ENCODE data around the gene HNF1B. TPM values are rescaled to one million over a fixed set of nuclear protein-coding genes. Genes with fewer than 3 reads are reported as not detected.

HNF1B gene
- total RNA-seq, 2 experiments from 2014 or later: not detected

GRCh38 chr17:37691807-37692206 is 53.1 kb downstream of the HNF1B start:
- no peaks in the 10 kb centered on the region for H4K20me1 ChIP-seq (ENCODE audit: insufficient read depth, low read length)
- H3K9me3 ChIP-seq (ENCODE audit: low read length): no peaks in the 10 kb centered on the region
- ChIA-PET POLR2A (no interaction called here), CTCF (ENCODE audit: unreplicated experiment) (no interaction called here)
- DNase-seq (ENCODE audit: low spot score): no peak
- TF ChIP-seq EZH2phosphoT487 (IDR thresholded peaks at IDR 0.05; ENCODE audit: borderline replicate concordance, low read depth, low read length): no peak
- TF ChIP-seq CTCF (conservative IDR thresholded peaks at IDR 0.05; ENCODE audit: low read length): no peak
- H3K36me3 ChIP-seq (ENCODE audit: insufficient read depth, low read length): no peaks in the 10 kb centered on the region
- no peak overlapping the region for H3K4me3 ChIP-seq (ENCODE audit: low read depth, low read length, poor library complexity, severe bottlenecking)
- H2AFZ ChIP-seq (ENCODE audit: low read length): no peak overlapping the region
- no peak overlapping the region for H3K4me2 ChIP-seq (ENCODE audit: low read length)
- BruUV-seq (replicated peaks): no TSS peak
- H3K27ac ChIP-seq (ENCODE audit: low read depth, low read length, poor library complexity, severe bottlenecking): no peak overlapping the region
- no peaks in the 10 kb centered on the region for H3K9me2 ChIP-seq (ENCODE audit: insufficient read depth, low read length)
- no peaks in the 10 kb centered on the region for H3K4me1 ChIP-seq (ENCODE audit: insufficient read depth, low read length, poor library complexity, severe bottlenecking)
- no peaks in the 10 kb centered on the region for H3K79me2 ChIP-seq (ENCODE audit: insufficient read depth, low read depth, low read length)
- intact Hi-C loops (cut with micrococcal nuclease; ENCODE audit: unreplicated experiment): no loop called here

GRCh38 chr17:37689317-37689716 is 55.5 kb downstream of the HNF1B start:
- Histone ChIP-seq H3K4me1 (ENCODE audit: insufficient read depth, low read length, poor library complexity, severe bottlenecking) (no peaks in the 10 kb centered on the region), H3K36me3 (ENCODE audit: insufficient read depth, low read length) (no peaks in the 10 kb centered on the region), H3K9me2 (ENCODE audit: insufficient read depth, low read length) (no peaks in the 10 kb centered on the region), H3K9me3 (ENCODE audit: low read length) (no peaks in the 10 kb centered on the region), H4K20me1 (ENCODE audit: insufficient read depth, low read length) (no peaks in the 10 kb centered on the region), H3K4me3 (ENCODE audit: low read depth, low read length, poor library complexity, severe bottlenecking) (no peak overlapping the region), H3K79me2 (ENCODE audit: insufficient read depth, low read depth, low read length) (no peaks in the 10 kb centered on the region), H2AFZ (ENCODE audit: low read length) (no peak overlapping the region), H3K27ac (ENCODE audit: low read depth, low read length, poor library complexity, severe bottlenecking) (no peak overlapping the region), H3K4me2 (ENCODE audit: low read length) (no peak overlapping the region)
- TF ChIP-seq CTCF (conservative IDR thresholded peaks at IDR 0.05; ENCODE audit: low read length) (no peak), EZH2phosphoT487 (IDR thresholded peaks at IDR 0.05; ENCODE audit: borderline replicate concordance, low read depth, low read length) (no peak)
- DNase-seq (ENCODE audit: low spot score): no peak
- intact Hi-C loops (cut with micrococcal nuclease; ENCODE audit: unreplicated experiment): no loop called here
- ChIA-PET CTCF (ENCODE audit: unreplicated experiment) (no interaction called here), POLR2A (no interaction called here)
- BruUV-seq (replicated peaks): no TSS peak

- ChIA-PET CTCF (ENCODE audit: unreplicated experiment) (no interaction called here), POLR2A (no interaction called here)
- Histone ChIP-seq H2AFZ (ENCODE audit: low read length) (no peak overlapping the region), H4K20me1 (ENCODE audit: insufficient read depth, low read length) (no peaks in the 10 kb centered on the region), H3K4me1 (ENCODE audit: insufficient read depth, low read length, poor library complexity, severe bottlenecking) (no peaks in the 10 kb centered on the region), H3K9me2 (ENCODE audit: insufficient read depth, low read length) (no peaks in the 10 kb centered on the region), H3K79me2 (ENCODE audit: insufficient read depth, low read depth, low read length) (no peaks in the 10 kb centered on the region), H3K27ac (ENCODE audit: low read depth, low read length, poor library complexity, severe bottlenecking) (no peak overlapping the region), H3K36me3 (ENCODE audit: insufficient read depth, low read length) (no peaks in the 10 kb centered on the region), H3K4me3 (ENCODE audit: low read depth, low read length, poor library complexity, severe bottlenecking) (no peak overlapping the region), H3K9me3 (ENCODE audit: low read length) (no peaks in the 10 kb centered on the region), H3K4me2 (ENCODE audit: low read length) (no peak overlapping the region)
- BruUV-seq (replicated peaks): no TSS peak
- DNase-seq (ENCODE audit: low spot score): no peak
- TF ChIP-seq CTCF (conservative IDR thresholded peaks at IDR 0.05; ENCODE audit: low read length) (no peak), EZH2phosphoT487 (IDR thresholded peaks at IDR 0.05; ENCODE audit: borderline replicate concordance, low read depth, low read length) (no peak)
- intact Hi-C loops (cut with micrococcal nuclease; ENCODE audit: unreplicated experiment): no loop called here
Measured at GRCh38 chr17:37683454-37683984, 61.3 kb downstream of the HNF1B start.
